ENCODE data around the gene SH2D2A.

DNA sequence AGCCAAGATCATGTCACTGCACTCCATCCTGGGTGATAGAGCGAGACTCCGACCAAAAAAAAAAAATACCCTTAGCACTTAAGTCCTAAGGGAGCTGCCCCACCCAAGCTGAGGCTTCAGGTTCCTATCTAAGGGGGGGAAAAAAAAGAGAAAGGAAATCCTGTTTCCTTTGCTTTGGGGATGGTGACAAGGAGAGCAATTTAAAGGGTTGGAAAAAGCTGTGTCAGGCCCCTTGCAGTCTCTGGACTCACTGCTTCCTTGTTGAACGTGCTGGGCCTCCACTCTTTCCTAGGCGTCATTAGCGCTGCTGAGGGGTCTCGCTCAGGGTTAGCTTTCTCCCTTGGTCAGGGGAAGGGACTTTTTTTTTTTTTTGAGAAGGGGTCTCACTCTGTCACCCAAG lies 31.2 kb downstream of the SH2D2A start:
- TF ChIP-seq, protein P1, sequence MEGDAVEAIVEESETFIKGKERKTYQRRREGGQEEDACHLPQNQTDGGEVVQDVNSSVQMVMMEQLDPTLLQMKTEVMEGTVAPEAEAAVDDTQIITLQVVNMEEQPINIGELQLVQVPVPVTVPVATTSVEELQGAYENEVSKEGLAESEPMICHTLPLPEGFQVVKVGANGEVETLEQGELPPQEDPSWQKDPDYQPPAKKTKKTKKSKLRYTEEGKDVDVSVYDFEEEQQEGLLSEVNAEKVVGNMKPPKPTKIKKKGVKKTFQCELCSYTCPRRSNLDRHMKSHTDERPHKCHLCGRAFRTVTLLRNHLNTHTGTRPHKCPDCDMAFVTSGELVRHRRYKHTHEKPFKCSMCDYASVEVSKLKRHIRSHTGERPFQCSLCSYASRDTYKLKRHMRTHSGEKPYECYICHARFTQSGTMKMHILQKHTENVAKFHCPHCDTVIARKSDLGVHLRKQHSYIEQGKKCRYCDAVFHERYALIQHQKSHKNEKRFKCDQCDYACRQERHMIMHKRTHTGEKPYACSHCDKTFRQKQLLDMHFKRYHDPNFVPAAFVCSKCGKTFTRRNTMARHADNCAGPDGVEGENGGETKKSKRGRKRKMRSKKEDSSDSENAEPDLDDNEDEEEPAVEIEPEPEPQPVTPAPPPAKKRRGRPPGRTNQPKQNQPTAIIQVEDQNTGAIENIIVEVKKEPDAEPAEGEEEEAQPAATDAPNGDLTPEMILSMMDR (IDR thresholded peaks at IDR 0.05) = no peak
- TF ChIP-seq POLR2A (IDR thresholded peaks at IDR 0.05) = no peak

Measured in uterus (tissue), 2 donors.